HepG2 (cell line): Measurements from ENCODE around the gene ME3.

Source experiments
- EZH2 ChIP-seq: conservative IDR thresholded peaks from 2 replicates; pipeline ENCODE4 v1.6.1; 2012; ENCODE audit warnings: mild to moderate bottlenecking, low read depth, low read length, moderate library complexity
- FIP1L1 ChIP-seq: fragments of 200-400 bp; formaldehyde crosslinking; IDR thresholded peaks from 2 replicates; pipeline ENCODE4 v1.6.1; 2018; ENCODE audit warnings: low read depth, mild to moderate bottlenecking, low read length, moderate library complexity, borderline replicate concordance; ENCODE audit not compliant: insufficient read depth
- HMGXB4 ChIP-seq, 2 experiments: sonication (generic) in 1 of 2; formaldehyde crosslinking in 1 of 2; IDR thresholded peaks; 2 replicates each; pipeline versions ENCODE4 v1.4.0 to v1.6.1; 2018 to 2020; ENCODE audit warnings: missing genetic modification reagents in 2 of 2, borderline replicate concordance in 1 of 2, low read depth in 1 of 2, mild to moderate bottlenecking in 1 of 2, missing biosample characterization in 1 of 2
- JUN ChIP-seq: sonication (generic); formaldehyde crosslinking; IDR thresholded peaks from 2 replicates; pipeline ENCODE4 v1.4.0; 2020; ENCODE audit warnings: mild to moderate bottlenecking, missing genetic modification reagents
- KDM3A ChIP-seq: IDR thresholded peaks from 2 replicates; pipeline ENCODE4 v1.6.1; 2018; ENCODE audit warnings: low read depth, missing compliant biosample characterization
- MYC ChIP-seq: sonication (generic); formaldehyde crosslinking; IDR thresholded peaks from 2 replicates; pipeline ENCODE4 v1.9.0; 2021; ENCODE audit warnings: missing genetic modification reagents, borderline replicate concordance
- POLR2A ChIP-seq, 2 experiments: IDR thresholded peaks; 2 replicates each; pipeline ENCODE4 v1.6.1; 2011; ENCODE audit warnings: low read depth in 2 of 2, low read length in 2 of 2, mild to moderate bottlenecking in 1 of 2, moderate library complexity in 1 of 2; ENCODE audit not compliant: insufficient read depth in 1 of 2
- TAF1 ChIP-seq: sonication (generic); formaldehyde crosslinking; IDR thresholded peaks from 2 replicates; pipeline ENCODE4 v1.4.0; 2020; ENCODE audit warnings: missing genetic modification reagents
- TCF7 ChIP-seq: sonication (generic); IDR thresholded peaks from 2 replicates; pipeline ENCODE4 v1.6.1; 2016; ENCODE audit warnings: antibody characterized with exemption, low read depth
- ZBTB46 ChIP-seq: sonication (generic); formaldehyde crosslinking; IDR thresholded peaks from 2 replicates; pipeline ENCODE4 v1.4.0; 2020; ENCODE audit warnings: mild to moderate bottlenecking, missing genetic modification reagents, borderline replicate concordance
- ZNF136 ChIP-seq: sonication (generic); formaldehyde crosslinking; IDR thresholded peaks from 2 replicates; pipeline ENCODE4 v1.8.1; 2022; ENCODE audit warnings: low read depth, mild to moderate bottlenecking, moderate library complexity, missing genetic modification reagents
- TF ChIP-seq, protein P1 (sequence below): sonication (generic); formaldehyde crosslinking; IDR thresholded peaks from 2 replicates; pipeline ENCODE4 v1.4.0; 2020; ENCODE audit warnings: missing genetic modification reagents, borderline replicate concordance
- TF ChIP-seq, protein P2 (sequence below): sonication (generic); formaldehyde crosslinking; IDR thresholded peaks from 2 replicates; pipeline ENCODE4 v1.5.0; 2020; ENCODE audit warnings: mild to moderate bottlenecking, missing genetic modification reagents, moderate library complexity
- TF ChIP-seq, protein P3 (sequence below): sonication (generic); formaldehyde crosslinking; IDR thresholded peaks from 2 replicates; pipeline ENCODE4 v1.4.0; 2020; ENCODE audit warnings: missing genetic modification reagents, mild to moderate bottlenecking, borderline replicate concordance

- no peak for TF ChIP-seq ZBTB46
- no peak for TF ChIP-seq JUN (CRISPR knock-in tag)
- TF ChIP-seq, protein P1, sequence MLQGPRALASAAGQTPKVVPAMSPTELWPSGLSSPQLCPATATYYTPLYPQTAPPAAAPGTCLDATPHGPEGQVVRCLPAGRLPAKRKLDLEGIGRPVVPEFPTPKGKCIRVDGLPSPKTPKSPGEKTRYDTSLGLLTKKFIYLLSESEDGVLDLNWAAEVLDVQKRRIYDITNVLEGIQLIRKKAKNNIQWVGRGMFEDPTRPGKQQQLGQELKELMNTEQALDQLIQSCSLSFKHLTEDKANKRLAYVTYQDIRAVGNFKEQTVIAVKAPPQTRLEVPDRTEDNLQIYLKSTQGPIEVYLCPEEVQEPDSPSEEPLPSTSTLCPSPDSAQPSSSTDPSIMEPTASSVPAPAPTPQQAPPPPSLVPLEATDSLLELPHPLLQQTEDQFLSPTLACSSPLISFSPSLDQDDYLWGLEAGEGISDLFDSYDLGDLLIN (CRISPR knock-in tag): no peak
- no peak for TF ChIP-seq KDM3A (CRISPR knock-in tag)
- TF ChIP-seq MYC (CRISPR knock-in tag): no peak
- TF ChIP-seq FIP1L1: no peak
- TF ChIP-seq POLR2A (IDR thresholded peaks at IDR 0.05; ENCODE audit: insufficient read depth in 1 of 2, low read depth in 2 of 2, low read length in 2 of 2): no peak
- TF ChIP-seq, protein P2, sequence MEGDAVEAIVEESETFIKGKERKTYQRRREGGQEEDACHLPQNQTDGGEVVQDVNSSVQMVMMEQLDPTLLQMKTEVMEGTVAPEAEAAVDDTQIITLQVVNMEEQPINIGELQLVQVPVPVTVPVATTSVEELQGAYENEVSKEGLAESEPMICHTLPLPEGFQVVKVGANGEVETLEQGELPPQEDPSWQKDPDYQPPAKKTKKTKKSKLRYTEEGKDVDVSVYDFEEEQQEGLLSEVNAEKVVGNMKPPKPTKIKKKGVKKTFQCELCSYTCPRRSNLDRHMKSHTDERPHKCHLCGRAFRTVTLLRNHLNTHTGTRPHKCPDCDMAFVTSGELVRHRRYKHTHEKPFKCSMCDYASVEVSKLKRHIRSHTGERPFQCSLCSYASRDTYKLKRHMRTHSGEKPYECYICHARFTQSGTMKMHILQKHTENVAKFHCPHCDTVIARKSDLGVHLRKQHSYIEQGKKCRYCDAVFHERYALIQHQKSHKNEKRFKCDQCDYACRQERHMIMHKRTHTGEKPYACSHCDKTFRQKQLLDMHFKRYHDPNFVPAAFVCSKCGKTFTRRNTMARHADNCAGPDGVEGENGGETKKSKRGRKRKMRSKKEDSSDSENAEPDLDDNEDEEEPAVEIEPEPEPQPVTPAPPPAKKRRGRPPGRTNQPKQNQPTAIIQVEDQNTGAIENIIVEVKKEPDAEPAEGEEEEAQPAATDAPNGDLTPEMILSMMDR (CRISPR knock-in tag): no peak
- no peak for TF ChIP-seq HMGXB4 (CRISPR knock-in tag; IDR thresholded peaks at IDR 0.05; ENCODE audit: borderline replicate concordance in 1 of 2, low read depth in 1 of 2)
- TF ChIP-seq, protein P3, sequence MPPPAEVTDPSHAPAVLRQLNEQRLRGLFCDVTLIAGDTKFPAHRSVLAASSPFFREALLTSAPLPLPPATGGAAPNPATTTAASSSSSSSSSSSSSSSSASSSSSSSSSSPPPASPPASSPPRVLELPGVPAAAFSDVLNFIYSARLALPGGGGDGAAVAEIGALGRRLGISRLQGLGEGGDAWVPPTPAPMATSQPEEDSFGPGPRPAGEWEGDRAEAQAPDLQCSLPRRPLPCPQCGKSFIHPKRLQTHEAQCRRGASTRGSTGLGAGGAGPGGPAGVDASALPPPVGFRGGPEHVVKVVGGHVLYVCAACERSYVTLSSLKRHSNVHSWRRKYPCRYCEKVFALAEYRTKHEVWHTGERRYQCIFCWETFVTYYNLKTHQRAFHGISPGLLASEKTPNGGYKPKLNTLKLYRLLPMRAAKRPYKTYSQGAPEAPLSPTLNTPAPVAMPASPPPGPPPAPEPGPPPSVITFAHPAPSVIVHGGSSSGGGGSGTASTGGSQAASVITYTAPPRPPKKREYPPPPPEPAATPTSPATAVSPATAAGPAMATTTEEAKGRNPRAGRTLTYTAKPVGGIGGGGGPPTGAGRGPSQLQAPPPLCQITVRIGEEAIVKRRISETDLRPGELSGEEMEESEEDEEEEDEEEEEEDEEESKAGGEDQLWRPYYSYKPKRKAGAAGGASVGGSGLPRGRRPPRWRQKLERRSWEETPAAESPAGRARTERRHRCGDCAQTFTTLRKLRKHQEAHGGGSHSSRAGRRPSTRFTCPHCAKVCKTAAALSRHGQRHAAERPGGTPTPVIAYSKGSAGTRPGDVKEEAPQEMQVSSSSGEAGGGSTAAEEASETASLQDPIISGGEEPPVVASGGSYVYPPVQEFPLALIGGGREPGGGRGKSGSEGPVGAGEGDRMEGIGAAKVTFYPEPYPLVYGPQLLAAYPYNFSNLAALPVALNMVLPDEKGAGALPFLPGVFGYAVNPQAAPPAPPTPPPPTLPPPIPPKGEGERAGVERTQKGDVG (CRISPR knock-in tag): no peak
- no peak for TF ChIP-seq TAF1 (CRISPR knock-in tag)
- no peak for TF ChIP-seq ZNF136
- no peak for TF ChIP-seq TCF7
- no peak for TF ChIP-seq EZH2
These were observed 119.2 kb downstream of the ME3 start for GRCh38 chr11:86553265-86553664.
